Upper lobe of right lung (tissue), 1 donor: ENCODE data around the gene TPD52L2. TPM values are rescaled to one million over a fixed set of nuclear protein-coding genes. Genes with fewer than 3 reads are reported as not detected.
A peak's percentile ranks its signal among the peaks of the same experiment; 100 is the strongest.

Experiments
- ATAC-seq: fragments of 200-7000 bp; cut with Tn5 transposase; one replicate; pipeline ENCODE4 v1.9.1; 2020; ENCODE audit warnings: mild to moderate bottlenecking, moderate library complexity
- DNase-seq: peaks from one replicate; pipeline ENCODE4 v3.0.0-alpha.2; 2020
- H3K27ac ChIP-seq: fragments of 200-600 bp; one replicate; pipeline ENCODE4 v1.8.0; 2022
- H3K27me3 ChIP-seq: fragments of 200-600 bp; one replicate; pipeline ENCODE4 v1.8.0; 2022; ENCODE audit warnings: mild to moderate bottlenecking
- H3K36me3 ChIP-seq: fragments of 200-600 bp; one replicate; pipeline ENCODE4 v1.8.0; 2022
- H3K4me1 ChIP-seq: fragments of 200-600 bp; one replicate; pipeline ENCODE4 v1.8.0; 2022
- H3K4me3 ChIP-seq: fragments of 200-600 bp; one replicate; pipeline ENCODE4 v1.8.0; 2022; ENCODE audit warnings: mild to moderate bottlenecking
- H3K9me3 ChIP-seq: fragments of 200-600 bp; one replicate; pipeline ENCODE4 v1.8.0; 2022
- intact Hi-C: fragments of 100-400 bp; cut with DNase I; formaldehyde crosslinking; loops from one replicate; pipeline ENCODE4 v1.11.0; 2022
- total RNA-seq: library from RNA; stranded (reverse); fragmentation: NEBNext Ultra II Directional; extraction: Animal tissue kit (Norgen Biotek cat#: 25700); gene quantifications from one replicate; pipeline ENCODE4 v1.2.1, GENCODE V29; 2021
- TF ChIP-seq, protein P1 (sequence below): fragments of 200-600 bp; IDR thresholded peaks from one replicate; pipeline ENCODE4 v1.8.0; 2022; ENCODE audit warnings: antibody characterized with exemption
- donor health status: DM: no; HTN: yes; CAD: no; lungs with severe emphysema.

TPD52L2 gene
- total RNA-seq, 1 donor from 2014 or later: 81.5 TPM

DNA sequence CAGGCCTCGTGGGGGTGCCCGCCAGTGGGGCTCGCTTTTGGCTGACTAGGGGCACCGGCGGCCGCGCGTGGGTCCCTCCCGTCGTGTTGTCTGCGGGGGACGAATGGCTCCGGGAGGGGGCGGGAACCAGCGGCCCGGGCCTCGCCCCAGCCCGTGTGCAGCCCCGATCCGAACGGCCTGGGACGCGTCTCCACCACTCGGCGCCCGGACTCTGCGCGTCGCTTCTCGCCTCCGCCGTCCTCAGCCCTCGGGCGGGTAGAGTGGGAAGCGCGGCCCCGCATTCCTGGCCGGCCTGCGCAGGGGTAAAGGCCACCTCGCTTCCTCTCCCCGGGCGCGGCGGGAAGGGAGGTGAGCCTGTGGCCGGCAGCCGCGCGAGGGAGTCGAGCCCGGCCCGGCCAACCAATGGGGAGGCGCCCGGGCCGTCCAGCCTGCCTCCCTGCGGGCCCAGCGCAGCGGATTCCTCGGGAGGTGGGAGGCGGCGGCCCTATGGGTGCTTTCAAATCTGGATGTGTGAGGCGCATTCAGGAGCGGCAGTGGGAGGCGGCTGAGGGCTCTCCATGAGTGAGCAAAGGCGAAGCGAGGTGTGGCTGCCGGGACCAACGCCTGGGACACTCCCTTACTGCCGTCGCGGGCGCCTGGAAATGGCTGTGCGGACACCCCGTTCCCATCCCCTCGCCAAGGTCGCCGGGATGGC lies 32.9 kb upstream of the TPD52L2 start:
- no peaks in the 10 kb centered on the region for H3K36me3 ChIP-seq
- DNase-seq (peak; percentile 76), ATAC-seq (peak; percentile 56)
- intact Hi-C loops: no loop called here
- H3K27me3 ChIP-seq: no peaks in the 10 kb centered on the region
- TF ChIP-seq, protein P1, sequence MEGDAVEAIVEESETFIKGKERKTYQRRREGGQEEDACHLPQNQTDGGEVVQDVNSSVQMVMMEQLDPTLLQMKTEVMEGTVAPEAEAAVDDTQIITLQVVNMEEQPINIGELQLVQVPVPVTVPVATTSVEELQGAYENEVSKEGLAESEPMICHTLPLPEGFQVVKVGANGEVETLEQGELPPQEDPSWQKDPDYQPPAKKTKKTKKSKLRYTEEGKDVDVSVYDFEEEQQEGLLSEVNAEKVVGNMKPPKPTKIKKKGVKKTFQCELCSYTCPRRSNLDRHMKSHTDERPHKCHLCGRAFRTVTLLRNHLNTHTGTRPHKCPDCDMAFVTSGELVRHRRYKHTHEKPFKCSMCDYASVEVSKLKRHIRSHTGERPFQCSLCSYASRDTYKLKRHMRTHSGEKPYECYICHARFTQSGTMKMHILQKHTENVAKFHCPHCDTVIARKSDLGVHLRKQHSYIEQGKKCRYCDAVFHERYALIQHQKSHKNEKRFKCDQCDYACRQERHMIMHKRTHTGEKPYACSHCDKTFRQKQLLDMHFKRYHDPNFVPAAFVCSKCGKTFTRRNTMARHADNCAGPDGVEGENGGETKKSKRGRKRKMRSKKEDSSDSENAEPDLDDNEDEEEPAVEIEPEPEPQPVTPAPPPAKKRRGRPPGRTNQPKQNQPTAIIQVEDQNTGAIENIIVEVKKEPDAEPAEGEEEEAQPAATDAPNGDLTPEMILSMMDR: no peak
- no peaks in the 10 kb centered on the region for H3K9me3 ChIP-seq
- H3K4me3 ChIP-seq: peak overlapping the region; percentile 52
- H3K4me1 ChIP-seq: peaks cover 23% of the 10 kb centered on the region
- peak overlapping the region; percentile 55 for H3K27ac ChIP-seq

DNA sequence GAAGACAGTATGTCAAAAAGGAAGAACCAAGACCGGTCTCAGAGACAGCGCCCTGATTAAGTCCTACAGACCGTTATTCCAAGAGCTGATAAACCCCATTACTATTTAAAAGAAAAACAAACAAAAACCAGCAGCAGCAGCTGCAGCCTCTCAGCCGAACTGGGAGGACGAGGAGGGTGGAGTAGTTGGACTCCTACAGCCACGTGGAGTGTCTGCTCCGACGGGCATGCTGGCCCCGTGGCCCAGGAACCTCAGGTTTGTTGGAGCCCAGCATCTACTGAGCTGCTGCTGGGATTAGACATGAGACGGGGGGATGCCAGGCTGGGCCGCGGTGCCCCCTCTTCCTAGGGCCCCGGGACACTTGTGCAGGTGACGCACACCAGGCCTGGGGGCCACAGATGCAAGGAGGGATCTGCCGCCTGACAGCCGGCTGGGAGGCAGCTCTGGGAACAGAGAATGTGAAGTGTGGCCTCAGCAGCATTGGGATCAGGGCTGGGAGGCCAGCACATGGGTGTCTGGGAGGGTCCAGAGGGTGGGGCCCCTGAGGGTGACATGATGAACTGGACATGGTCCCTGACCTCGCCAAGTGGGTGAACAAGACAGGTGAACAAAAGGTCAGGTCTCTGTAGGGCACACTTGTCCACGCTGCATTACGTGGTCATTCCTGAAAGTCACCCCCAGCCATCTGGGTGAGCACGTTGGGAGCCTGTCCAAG lies 31.1 kb upstream of the TPD52L2 start:
- Histone ChIP-seq H3K4me3 (no peak overlapping the region), H3K36me3 (no peaks in the 10 kb centered on the region), H3K27ac (peak overlapping the region; percentile 24), H3K4me1 (peaks cover 23% of the 10 kb centered on the region), H3K27me3 (no peaks in the 10 kb centered on the region), H3K9me3 (no peaks in the 10 kb centered on the region)
- TF ChIP-seq, protein P1: no peak
- intact Hi-C loops: no loop called here
- ATAC-seq (no peak), DNase-seq (no peak)

DNA sequence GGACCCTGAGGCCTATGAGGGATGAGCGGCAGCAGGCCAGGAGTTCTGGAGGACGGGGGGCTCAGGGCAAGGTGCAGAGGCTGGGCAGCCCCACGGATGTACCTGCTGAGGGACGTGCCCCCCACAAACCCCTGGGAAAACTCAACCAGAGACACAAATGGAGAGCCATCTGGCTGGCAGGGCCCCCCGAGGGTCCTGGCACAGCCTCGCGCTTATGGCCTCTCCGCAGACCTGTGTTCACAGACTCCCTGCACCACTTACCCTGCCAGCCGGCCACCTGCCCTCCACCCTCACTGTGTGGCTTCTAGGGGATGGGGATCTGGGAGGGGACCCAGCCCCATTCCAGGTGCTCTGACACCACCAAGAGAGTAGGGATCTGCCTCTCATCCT lies 30.6 kb upstream of the TPD52L2 start:
- intact Hi-C loops: no loop called here
- H3K9me3 ChIP-seq: no peaks in the 10 kb centered on the region
- H3K4me1 ChIP-seq: peaks cover 23% of the 10 kb centered on the region
- DNase-seq (no peak), ATAC-seq (no peak)
- TF ChIP-seq, protein P1: no peak
- no peak overlapping the region for H3K4me3 ChIP-seq
- no peaks in the 10 kb centered on the region for H3K36me3 ChIP-seq
- H3K27ac ChIP-seq: peak overlapping the region; percentile 24
- H3K27me3 ChIP-seq: no peaks in the 10 kb centered on the region

DNA sequence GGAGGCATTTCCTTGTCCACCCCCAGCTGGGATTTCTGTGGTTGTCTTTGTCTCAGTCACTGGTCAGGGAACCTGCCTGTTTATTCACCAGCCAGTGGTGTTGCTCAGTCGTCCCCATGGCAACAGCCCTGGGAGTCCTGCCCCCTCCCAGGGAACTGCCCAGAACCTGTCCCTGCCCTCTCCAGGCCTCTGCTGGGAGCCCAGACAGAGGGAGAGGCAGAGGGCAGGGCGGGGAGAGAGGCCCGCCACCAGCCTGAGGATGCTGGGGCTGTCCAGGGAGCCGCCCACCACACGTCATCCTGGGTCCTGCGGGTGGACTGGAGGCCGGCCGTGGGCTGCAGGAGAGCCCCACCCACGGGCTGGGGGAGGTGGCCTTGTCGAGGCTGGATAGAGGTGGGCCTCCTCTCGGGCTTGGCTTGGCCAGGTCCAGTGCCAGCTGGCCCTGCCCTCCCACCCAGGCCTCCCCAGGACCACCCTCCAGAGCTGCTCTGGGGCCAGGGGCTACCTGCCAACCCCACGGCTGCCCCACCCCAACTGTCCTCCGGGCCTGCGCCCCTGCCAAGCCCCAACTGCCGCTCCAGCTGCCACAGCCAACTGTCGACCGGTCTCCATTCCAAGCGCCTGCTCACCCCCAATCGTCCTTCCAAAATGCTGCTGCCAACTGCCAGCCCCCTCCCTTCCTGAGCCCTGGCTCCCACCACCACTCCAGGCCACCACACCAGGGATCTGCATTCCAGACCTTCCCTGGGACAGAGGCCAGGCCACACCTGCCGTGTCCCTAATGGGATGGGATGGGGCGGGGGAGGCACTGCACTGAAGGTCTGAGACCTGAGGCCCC lies 29.8 kb upstream of the TPD52L2 start:
- TF ChIP-seq, protein P1: no peak
- intact Hi-C loops: no loop called here
- Histone ChIP-seq H3K36me3 (no peaks in the 10 kb centered on the region), H3K9me3 (no peaks in the 10 kb centered on the region), H3K27ac (peak overlapping the region; percentile 24), H3K27me3 (no peaks in the 10 kb centered on the region), H3K4me1 (peaks cover 23% of the 10 kb centered on the region), H3K4me3 (no peak overlapping the region)
- DNase-seq (peak; percentile 88), ATAC-seq (peak; percentile 84)

DNA sequence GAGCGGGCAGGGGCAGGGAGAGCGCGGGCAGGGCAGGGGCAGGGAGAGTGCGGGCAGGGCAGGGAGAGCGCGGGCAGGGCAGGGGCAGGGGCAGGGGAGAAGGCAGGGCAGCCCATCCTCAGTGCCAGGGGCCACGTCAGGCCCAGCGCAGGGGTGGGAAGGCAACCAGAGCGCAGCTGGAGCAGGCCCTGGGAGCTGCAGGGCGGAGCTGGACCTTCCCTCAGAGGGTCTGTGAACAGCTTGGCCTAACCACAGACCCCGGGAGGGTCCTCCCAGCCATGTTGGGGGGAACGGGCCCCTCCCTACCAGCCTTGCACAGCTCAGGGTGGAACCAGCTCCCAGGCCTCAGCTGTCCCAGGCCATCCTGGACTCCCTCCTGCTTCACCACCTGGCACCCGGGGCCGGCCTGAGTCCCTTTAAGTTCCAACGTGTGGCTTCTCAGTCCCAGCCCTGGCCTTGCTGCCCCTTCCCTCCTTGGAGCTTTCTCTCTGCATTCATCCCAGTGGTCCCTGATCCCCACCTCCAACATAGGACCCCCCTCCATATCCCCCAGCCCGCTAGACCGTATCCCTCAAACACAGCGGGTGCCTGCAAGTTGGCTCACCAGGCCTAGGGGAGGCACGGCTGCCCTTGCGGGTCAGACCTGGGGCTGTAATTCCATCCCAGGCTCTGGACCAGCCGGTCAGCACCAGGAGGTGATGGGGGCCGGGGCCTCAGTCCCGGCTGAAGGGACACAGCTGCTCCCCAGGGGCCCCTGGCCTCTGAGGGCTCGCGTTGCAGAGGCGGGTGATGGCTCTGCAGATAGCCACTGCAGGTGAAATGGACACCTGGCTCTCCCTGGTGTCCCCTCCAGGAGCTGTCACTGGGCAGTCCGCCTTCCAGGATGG lies 28.4 kb upstream of the TPD52L2 start:
- no peak overlapping the region for H3K27ac ChIP-seq
- DNase-seq (no peak), ATAC-seq (no peak)
- H3K4me1 ChIP-seq: peaks cover 23% of the 10 kb centered on the region
- intact Hi-C loops: no loop called here
- H3K27me3 ChIP-seq: no peaks in the 10 kb centered on the region
- no peak overlapping the region for H3K4me3 ChIP-seq
- TF ChIP-seq, protein P1: no peak
- no peaks in the 10 kb centered on the region for H3K9me3 ChIP-seq
- no peaks in the 10 kb centered on the region for H3K36me3 ChIP-seq
